ENCODE measurements around the gene HUWE1.

DNA sequence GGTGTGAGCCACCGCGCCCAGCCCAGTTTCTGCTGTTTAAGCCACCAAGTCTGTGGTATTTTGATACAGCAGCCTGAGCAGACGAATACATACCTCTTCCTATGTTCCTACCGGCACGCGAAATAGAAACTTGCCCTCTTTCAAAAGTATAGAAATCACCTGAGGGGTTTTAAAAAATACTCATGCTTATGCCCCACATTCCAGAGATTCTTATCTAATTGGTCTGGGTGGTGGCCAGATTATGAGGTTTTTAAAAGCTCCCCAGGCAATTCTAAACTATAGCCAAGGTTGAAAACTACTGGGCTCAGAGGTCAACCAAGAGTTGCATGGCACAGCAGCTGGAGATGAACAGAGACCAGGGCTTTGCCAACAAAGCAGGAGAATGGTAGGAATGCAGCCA, 24.9 kb upstream of the HUWE1 start:
- TF ChIP-seq, protein P1, sequence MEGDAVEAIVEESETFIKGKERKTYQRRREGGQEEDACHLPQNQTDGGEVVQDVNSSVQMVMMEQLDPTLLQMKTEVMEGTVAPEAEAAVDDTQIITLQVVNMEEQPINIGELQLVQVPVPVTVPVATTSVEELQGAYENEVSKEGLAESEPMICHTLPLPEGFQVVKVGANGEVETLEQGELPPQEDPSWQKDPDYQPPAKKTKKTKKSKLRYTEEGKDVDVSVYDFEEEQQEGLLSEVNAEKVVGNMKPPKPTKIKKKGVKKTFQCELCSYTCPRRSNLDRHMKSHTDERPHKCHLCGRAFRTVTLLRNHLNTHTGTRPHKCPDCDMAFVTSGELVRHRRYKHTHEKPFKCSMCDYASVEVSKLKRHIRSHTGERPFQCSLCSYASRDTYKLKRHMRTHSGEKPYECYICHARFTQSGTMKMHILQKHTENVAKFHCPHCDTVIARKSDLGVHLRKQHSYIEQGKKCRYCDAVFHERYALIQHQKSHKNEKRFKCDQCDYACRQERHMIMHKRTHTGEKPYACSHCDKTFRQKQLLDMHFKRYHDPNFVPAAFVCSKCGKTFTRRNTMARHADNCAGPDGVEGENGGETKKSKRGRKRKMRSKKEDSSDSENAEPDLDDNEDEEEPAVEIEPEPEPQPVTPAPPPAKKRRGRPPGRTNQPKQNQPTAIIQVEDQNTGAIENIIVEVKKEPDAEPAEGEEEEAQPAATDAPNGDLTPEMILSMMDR (IDR thresholded peaks at IDR 0.05) = no peak
- no peak for TF ChIP-seq POLR2A (IDR thresholded peaks at IDR 0.05)
